ENCODE data around the gene FANCE.

- TF ChIP-seq POLR2AphosphoS5 (IDR thresholded peaks at IDR 0.05; ENCODE audit: low read depth, low read length) (no peak; the same call in 1 of the 2 replicates), CTCF (IDR thresholded peaks at IDR 0.05) (no peak), REST (IDR thresholded peaks at IDR 0.05; ENCODE audit: insufficient read depth in 1 of 2, low read depth in 2 of 2, low read length in 1 of 2) (no peak), TCF7L2 (IDR thresholded peaks at IDR 0.05; ENCODE audit: low read depth, low read length) (no peak)
These were observed 21.1 kb downstream of the FANCE start for GRCh38 chr6:35473075-35473849.
